Esophagus squamous epithelium (tissue), 5 donors: ENCODE measurements around the gene PYGM. TPM values are rescaled to one million over a fixed set of nuclear protein-coding genes. Genes with fewer than 3 reads are reported as not detected.

Source experiments
- DNase-seq: peaks from one replicate; lab custom pipeline; 2025; lab: John Stamatoyannopoulos, UW
- H3K27ac ChIP-seq, 4 donors: fragments of 200-600 bp; sonication (generic); one replicate each; pipeline ENCODE4 v1.5.1; 2016 to 2019; ENCODE audit warnings: mild to moderate bottlenecking in 1 of 4
- H3K27me3 ChIP-seq, 4 donors: fragments of 200-600 bp; sonication (generic); 1 replicate in 3 of 4; 2 replicates in 1 of 4; pipeline versions ENCODE4 v1.5.1 to v1.6.0; 2017 to 2021; ENCODE audit warnings: antibody characterized with exemption in 1 of 4
- H3K36me3 ChIP-seq, 3 donors: fragments of 200-600 bp; sonication (generic); one replicate each; pipeline ENCODE4 v1.5.1; 2016 to 2019
- H3K4me1 ChIP-seq, 3 donors: fragments of 200-600 bp; sonication (generic); one replicate each; pipeline ENCODE4 v1.5.1; 2017 to 2019
- H3K4me3 ChIP-seq, 4 donors: fragments of 200-600 bp; sonication (generic); 1 replicate in 3 of 4; 2 replicates in 1 of 4; pipeline ENCODE4 v1.5.1; 2016 to 2019; ENCODE audit warnings: mild to moderate bottlenecking in 2 of 4, moderate library complexity in 1 of 4
- H3K9me3 ChIP-seq, 3 donors: fragments of 200-600 bp; sonication (generic); one replicate each; pipeline ENCODE4 v1.5.1; 2016 to 2019
- POLR2A ChIP-seq, 4 donors: fragments of 450-650 bp; IDR thresholded peaks; one replicate each; pipeline ENCODE4 v1.6.1; 2017; ENCODE audit warnings: antibody characterized with exemption in 4 of 4, mild to moderate bottlenecking in 4 of 4, moderate library complexity in 3 of 4
- WGBS, 2 donors: methylation state at CpG; one replicate each; pipeline ENCODE4 v1.1.5; 2018; 5-methylcytosine and 5-hydroxymethylcytosine counted together
- intact Hi-C: fragments of 100-400 bp; cut with DNase I; formaldehyde crosslinking; loops from one replicate; pipeline ENCODE4 v1.15.0; 2022
- total RNA-seq, 4 donors: library from RNA; depleted of rRNA; stranded (reverse); fragments of >200 nt; gene quantifications; one replicate each; pipeline ENCODE4 v1.1.0, GENCODE V29; 2016
- TF ChIP-seq, protein P1 (sequence below), 6 experiments: fragments of 450-650 bp in 4 of 6; fragments of 200-600 bp in 2 of 6; sonication (generic) in 2 of 6; IDR thresholded peaks; one replicate each; pipeline ENCODE4 v1.5.1; 2016 to 2019; ENCODE audit warnings: antibody characterized with exemption in 6 of 6, mild to moderate bottlenecking in 4 of 6, moderate library complexity in 4 of 6
- donor health status: DM: yes; HTN: yes; CAD: no.

Gene PYGM
- total RNA-seq, 4 donors from 2014 or later, result 0.27 to 0.95 (median 0.39) TPM

GRCh38 chr11:64713781-64714363, 45.9 kb downstream of the PYGM start:
- DNase-seq, result no peak
- Histone ChIP-seq H3K4me1 (peaks cover 4 to 28% (median 19%) of the 10 kb centered on the region in 3 donors), H3K4me3 (peak overlapping the region in 2 of 4 donors; percentile 15 to 44), H3K27me3 (peaks cover 14 to 100% (median 32%) of the 10 kb centered on the region in 4 donors), H3K9me3 (no peaks in the 10 kb centered on the region), H3K36me3 (no peaks in the 10 kb centered on the region), H3K27ac (no peak overlapping the region)
- 7 to 14% methylated on average over 14 to 15 of the region's 39 CpGs for WGBS, 2 donors
- intact Hi-C loops, result no loop called here
- no peak for TF ChIP-seq POLR2A (IDR thresholded peaks at IDR 0.05)
- TF ChIP-seq, protein P1, sequence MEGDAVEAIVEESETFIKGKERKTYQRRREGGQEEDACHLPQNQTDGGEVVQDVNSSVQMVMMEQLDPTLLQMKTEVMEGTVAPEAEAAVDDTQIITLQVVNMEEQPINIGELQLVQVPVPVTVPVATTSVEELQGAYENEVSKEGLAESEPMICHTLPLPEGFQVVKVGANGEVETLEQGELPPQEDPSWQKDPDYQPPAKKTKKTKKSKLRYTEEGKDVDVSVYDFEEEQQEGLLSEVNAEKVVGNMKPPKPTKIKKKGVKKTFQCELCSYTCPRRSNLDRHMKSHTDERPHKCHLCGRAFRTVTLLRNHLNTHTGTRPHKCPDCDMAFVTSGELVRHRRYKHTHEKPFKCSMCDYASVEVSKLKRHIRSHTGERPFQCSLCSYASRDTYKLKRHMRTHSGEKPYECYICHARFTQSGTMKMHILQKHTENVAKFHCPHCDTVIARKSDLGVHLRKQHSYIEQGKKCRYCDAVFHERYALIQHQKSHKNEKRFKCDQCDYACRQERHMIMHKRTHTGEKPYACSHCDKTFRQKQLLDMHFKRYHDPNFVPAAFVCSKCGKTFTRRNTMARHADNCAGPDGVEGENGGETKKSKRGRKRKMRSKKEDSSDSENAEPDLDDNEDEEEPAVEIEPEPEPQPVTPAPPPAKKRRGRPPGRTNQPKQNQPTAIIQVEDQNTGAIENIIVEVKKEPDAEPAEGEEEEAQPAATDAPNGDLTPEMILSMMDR (IDR thresholded peaks at IDR 0.05), result no peak

- Histone ChIP-seq H3K27ac (no peak overlapping the region), H3K9me3 (no peaks in the 10 kb centered on the region), H3K4me1 (peaks cover 4 to 28% (median 19%) of the 10 kb centered on the region in 3 donors), H3K36me3 (no peaks in the 10 kb centered on the region), H3K27me3 (peaks cover 14 to 100% (median 32%) of the 10 kb centered on the region in 4 donors), H3K4me3 (peak overlapping the region in 2 of 4 donors; percentile 15 to 44)
- intact Hi-C loops, result no loop called here
- no peak for DNase-seq
- TF ChIP-seq, protein P1 (IDR thresholded peaks at IDR 0.05), result no peak
- TF ChIP-seq POLR2A (IDR thresholded peaks at IDR 0.05), result no peak
- no CpG with 5 or more reads among the region's 111 CpGs for WGBS, 2 donors
These were observed 46.6 kb downstream of the PYGM start for GRCh38 chr11:64713016-64713707.

GRCh38 chr11:64712430-64713015, 47.3 kb downstream of the PYGM start:
- Histone ChIP-seq H3K9me3 (no peaks in the 10 kb centered on the region), H3K36me3 (no peaks in the 10 kb centered on the region), H3K27ac (no peak overlapping the region), H3K27me3 (peaks cover 14 to 100% (median 32%) of the 10 kb centered on the region in 4 donors), H3K4me1 (peaks cover 4 to 28% (median 19%) of the 10 kb centered on the region in 3 donors), H3K4me3 (peak overlapping the region in 1 of 4 donors; percentile 44)
- WGBS, 2 donors, result 2 to 3% methylated on average over 8 of the region's 45 CpGs
- no peak for TF ChIP-seq POLR2A (IDR thresholded peaks at IDR 0.05)
- TF ChIP-seq, protein P1 (IDR thresholded peaks at IDR 0.05), result no peak
- DNase-seq, result no peak
- intact Hi-C loops, result no loop called here

DNA sequence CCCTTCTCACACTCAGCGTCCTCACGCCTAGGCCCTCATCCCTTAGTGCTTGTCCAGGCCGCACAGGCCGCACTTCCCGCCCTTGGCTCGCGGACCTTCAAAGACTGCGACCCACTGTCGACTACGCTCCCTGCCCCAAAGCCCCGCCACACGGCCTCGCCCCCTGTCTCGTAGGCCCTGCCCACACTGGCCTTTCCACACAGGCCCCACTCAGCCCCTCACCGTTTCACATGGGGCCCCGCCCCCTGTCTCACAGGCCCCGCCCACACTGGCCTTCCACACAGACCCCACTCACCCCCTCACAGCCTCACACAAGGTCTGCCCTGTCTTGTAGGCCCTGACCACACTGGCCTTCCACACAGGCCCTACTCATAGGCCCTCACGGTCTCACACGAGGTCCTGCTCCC, 47.8 kb downstream of the PYGM start:
- DNase-seq, result no peak
- no peaks in the 10 kb centered on the region for H3K9me3 ChIP-seq
- no peaks in the 10 kb centered on the region for H3K36me3 ChIP-seq
- TF ChIP-seq, protein P1 (IDR thresholded peaks at IDR 0.05), result no peak
- no peak for TF ChIP-seq POLR2A (IDR thresholded peaks at IDR 0.05)
- WGBS, 2 donors, result 58 to 71% methylated on average over 13 to 16 of the region's 19 CpGs
- H3K27me3 ChIP-seq, result peaks cover 14 to 100% (median 29%) of the 10 kb centered on the region in 4 donors
- no peak overlapping the region for H3K27ac ChIP-seq
- H3K4me3 ChIP-seq, result no peak overlapping the region
- intact Hi-C loops, result no loop called here
- peaks cover 4 to 28% (median 19%) of the 10 kb centered on the region in 3 donors for H3K4me1 ChIP-seq
